SKM-1 (cell line): ENCODE data around the gene ATXN3.
"Not testable (repeated sequence)": the region's sequence is repeated elsewhere in the genome, so short reads cannot be mapped to it uniquely, and the experiment has no call there.

Experiments used
- DNase-seq: peaks from one replicate; lab custom pipeline; 2025; ENCODE audit not compliant: unreplicated experiment; lab: John Stamatoyannopoulos, UW

The ATXN3 gene

DNA sequence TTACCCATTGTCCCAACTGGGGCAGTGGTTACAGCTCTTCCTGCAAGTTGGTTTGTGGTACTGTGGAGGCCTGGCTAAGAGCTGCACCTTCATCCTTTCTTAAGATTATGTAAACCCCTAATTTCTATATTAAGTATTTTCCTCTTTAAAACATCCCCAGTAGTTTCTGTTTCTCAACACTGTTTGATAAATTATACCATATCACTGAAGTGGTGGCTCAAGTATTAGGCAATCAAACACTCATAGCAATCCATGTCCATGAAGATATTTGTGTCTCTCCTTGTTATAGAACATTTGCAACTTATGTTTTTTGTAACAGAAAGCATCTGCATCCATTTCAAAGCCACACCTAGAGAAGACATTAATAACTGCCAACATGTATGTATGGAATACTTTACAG lies 31.8 kb downstream of the ATXN3 start:
- DNase-seq: no peak

DNA sequence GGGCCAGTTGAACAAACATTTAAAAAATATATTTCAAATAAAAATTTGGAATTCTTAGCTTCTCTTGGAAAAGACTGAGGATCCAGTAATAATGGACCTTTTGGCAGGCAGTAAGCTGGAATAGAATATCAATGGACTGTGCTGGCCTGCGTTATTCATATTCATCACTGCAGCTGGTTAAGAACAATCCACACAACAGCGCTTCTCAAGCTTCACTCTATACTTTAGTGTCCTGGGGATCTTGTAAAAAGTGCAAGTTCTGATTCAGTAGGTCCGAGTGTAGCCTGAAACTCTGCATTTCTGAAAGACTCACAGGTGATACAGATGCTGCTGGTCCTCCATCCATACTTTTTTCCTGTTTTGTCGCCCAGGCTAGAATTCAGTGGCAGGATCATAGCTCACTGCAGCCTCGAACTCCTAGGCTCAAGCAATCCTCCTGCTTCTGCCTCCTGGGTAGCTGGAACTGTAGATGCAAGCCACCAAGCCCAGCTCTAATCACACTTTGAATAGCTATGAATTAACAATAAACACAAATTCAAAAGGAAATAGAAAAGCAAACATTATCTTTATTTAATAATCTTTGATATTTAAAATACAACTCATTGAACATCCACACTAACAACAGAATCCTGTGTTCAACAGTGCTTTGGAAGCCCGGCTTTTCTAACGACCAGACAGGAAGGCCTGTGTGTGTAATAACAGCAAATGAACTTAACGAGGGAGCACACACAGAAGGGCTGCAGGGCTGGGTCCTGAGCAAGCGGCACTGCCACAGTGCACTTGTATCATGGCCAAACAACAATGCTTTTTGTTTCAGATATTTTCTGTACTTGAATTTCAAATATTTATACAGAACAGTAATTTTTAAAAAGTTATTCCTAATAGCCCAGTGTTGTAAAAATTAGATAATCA lies 48.1 kb downstream of the ATXN3 start:
- DNase-seq: no peak

DNA sequence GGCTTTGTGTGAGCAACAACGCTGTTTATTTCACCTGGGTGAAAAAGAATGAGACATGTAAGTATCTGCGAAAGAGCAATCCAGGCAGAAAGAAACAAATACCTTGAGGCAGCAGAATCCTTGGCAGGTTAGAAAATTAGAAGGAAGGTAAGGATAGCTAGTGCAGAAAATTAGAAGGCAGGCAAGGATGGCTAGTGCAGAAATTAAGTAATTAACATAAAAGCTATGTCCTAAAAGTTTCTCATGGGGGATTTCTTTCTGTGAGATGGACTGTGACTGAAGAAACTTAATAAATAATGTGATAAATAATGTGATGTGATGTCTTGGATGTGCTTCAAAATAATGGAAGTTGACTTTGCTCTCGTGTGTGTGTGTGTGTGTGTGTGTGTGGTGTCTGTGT lies 56.6 kb downstream of the ATXN3 start:
- DNase-seq: no peak

DNA sequence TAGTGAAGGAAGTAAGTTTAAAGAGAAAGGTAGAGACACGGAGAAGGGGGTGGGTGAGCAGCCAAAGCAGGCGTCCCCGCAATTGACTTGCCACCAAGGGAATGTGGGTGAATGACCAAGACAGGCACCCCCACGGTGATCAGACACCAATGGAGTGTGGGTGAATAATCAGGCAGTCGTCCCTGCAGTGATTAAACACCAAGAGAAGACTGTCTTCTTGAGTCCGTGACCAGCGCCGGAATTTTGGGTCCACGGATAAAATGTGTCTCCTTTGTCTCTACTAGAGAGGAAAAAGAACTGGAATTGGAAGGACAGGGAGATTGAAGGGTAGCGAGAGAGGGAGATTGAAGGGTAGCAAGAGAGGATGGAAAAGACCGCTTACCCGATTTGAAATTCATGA lies 57.2 kb downstream of the ATXN3 start:
- not testable (repeated sequence) for DNase-seq

DNA sequence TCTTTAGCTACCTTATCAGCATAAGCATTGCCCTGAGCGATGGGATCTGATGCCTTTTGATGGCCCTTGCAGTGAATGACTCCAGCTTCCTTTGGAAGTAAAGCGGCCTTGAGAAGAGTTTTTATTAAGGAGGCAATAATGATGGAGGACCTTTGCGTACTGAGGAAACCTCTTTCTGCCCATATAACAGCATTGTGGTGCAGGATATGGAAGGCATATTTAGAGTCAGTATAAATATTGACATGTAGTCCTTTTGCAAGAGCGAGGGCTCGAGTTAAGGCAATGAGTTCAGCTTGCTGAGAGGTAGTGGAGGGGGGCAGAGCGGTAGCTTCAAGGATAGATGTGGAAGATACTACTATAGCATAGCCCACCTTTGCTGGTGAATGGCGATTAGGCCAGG lies 60.5 kb downstream of the ATXN3 start:
- DNase-seq: not testable (repeated sequence)

DNA sequence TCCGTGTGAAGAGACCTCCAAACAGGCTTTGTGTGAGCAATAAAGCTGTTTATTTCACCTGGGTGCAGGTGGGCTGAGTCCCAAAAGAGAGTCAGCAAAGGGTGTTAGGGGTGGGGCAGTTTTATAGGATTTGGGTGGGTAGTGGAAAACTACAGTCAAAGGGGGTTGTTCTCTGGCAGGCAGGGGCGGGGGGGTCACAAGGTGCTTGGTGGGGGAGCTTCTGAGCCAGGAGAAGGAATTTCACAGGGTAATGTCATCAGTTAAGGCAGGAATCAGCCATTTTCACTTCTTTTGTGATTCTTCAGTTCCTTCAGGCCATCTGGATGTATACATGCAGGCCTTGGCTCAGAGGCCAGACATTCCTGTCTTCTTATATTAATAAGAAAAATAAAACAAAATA lies 64.6 kb downstream of the ATXN3 start:
- DNase-seq: not testable (repeated sequence)

DNA sequence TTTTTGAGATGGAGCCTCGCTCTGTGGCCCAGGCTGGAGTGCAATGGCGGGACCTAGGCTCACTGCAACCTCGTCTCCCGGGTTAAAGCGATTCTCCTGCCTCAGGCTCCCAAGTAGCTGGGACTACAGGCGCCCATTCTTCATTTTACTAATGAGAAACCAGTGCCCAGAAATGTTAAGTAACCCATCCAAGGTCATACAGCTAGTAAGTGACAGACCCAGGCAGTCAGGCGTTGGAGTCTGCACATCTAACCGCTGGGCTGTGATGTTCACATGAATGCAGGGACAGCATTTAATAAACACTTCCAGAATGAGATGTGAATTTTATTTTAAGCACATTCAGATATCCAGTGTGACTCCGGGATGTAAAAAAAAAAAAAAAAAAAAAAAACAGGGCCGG lies 65.2 kb downstream of the ATXN3 start:
- DNase-seq: no peak

DNA sequence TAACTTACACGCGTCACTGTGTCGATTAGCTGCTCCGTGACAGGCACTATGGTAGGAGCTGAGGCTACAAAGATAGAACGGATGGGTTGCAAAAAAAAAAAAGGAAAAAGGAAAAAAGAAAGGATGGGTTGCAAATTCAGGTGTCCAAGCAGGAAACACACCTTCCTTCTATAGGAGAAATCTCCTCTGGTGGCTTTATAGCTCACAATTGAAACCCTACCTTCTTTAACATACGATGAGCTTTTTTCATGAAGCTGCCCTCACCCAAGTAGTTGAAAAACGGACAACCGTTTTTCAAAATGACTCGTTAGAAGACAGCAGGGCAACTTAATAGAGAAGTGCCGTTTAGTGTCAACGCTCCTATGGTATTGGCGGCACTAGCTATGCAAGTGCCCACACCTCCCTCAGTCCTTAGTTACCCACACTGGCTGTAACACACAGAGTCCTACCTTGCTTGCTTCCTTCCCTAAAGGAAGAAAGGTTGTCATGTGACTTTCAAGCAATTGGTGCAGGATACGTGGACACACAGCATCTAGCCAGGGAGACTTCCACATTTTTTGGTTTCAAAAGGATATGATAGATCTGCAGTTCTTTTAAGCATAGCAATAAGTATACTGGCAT lies 65.8 kb downstream of the ATXN3 start:
- no peak for DNase-seq

DNA sequence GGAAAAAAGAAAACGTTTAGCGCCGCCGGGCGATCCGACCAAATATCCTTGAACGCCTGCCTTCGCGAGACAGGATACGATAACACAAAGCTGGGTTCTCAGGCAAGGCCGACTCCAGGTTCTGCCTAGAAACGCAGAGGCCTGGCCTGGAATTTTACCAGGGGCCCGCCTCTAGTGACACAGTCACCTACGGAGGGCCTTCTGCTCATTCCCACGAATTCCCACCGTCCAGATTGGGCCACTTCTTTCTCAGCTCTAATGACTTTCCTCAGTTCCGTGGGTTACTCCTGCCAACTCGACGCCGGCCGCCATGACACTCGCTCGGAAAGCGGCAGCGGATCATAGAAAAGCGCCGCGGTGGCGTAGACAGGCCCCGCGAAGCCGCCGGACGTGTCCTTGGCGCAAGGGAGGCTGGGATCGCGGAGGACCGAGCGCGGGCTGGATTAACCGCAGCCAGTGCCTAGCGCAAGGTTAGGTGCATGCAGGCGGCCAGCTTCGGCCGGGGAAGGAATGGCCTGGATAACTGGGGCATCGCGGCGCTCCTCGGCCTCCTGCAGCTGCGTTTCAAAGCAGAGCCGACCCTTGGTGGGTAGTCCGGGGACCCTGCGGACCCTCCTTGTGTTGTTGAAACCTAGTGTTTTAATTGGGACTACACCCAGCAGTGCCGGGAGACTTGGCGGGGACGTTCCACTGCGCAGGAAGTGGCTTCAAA lies 66.5 kb downstream of the ATXN3 start, which contains the start of gene TRIP11:
Gene TRIP11 (minus strand): TSS at position 341 of the 712 bp plus-strand sequence. CDS start 374 bp downstream, outside the sequence.
- DNase-seq: peak; percentile 72

DNA sequence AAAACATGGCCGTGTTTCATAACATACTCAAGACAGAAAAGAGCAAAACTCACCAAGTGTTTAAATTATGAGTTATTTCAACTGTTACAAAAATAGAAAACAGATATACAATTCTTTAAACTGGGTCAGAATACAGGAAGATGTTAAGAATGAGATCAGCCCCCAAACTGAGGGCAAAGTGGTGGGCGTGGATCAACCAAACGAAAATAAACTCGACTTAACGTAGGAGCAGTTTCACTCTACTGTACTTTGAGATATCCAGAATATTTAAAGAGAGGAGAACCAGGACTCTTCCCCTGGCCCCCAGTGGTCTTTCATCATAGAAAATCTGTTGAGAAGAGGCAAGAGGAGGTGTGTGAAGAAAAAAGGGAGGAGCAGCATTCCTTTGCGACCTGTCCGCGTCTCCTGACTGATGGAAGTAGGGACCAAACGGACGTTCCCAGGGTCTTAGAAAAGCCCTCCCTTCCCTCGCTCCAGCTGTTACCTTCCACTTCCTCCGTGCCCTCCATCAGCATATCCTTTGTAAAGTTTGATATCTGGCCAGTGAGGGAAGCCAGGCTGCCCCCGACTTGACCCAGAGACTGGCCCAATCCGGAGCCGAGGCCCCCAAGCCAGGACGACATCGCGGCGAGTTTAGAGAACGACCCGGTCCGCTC lies 67.2 kb downstream of the ATXN3 start:
- DNase-seq: no peak

DNA sequence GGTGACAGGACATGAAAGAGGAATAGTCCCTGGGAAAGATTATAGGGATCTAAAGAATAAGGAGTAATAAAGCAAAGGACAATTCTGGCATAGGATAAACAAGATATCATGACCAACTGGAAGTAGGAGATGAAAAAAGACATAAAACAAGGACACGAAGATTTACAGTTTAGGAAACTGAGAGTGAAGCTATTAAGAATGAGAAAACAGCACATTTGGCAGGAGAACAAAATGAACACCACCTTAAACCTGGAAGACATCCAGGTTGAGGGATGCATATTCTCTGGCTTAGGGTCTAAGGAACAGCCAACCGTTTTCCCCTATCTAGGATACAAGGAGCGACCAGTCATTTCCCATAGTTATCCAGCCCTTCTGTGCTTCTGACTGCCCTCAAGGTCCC lies 68.4 kb downstream of the ATXN3 start:
- no peak for DNase-seq

DNA sequence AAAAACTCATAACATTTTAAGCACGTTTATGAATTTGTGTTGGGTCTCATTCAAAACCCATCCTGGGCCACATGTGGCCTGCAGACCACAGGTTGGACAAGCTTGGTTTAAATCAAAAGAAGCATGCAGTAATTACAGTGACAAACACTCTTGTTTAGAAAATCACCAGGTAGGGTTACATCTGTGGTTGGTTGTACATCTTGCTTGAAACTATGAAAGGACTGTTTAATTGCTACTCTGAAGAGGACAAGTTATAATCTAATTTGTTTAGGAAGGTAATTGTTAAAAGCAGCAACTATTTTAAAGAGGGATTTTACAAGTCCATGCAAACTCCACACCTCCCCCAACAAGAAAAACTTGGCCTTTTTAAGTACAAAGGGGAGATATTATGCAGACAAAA lies 70.5 kb downstream of the ATXN3 start:
- DNase-seq: no peak

DNA sequence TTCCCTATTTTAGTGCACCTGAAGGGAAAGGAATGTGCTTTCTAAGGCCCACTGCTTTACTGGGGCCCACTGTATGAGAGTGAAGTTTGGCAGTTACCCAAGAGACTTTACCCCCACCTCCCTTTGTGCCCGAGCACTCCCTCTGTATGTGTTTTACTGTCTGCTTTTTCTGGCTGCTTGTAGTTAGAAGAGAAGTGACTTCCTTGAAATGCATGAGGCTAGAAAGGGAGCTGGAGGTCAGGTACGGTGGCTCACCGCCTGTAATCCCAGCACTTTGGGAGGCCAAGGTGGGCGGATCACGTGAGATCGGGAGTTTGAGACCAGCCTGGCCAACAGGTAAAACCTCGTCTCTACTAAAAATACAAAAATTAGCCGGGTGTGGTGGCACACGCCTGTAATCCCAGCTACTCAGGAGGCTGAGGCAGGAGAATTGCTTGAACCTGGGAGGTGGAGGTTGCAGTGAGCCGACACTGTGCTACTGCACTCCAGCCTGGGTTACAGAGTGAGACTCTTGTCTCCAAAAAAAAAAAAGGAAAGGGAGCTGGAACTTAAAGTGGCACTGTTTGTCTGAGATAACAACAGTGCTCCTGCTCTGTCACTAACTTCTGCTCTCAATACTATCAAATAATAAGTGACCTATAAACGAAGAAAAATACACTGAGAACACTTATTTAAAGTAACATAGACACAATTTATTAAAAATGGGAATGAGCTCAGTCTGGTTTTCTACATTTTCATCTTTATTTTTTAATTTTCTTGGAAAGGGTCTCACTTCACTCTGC lies 72.3 kb downstream of the ATXN3 start:
- DNase-seq: no peak

DNA sequence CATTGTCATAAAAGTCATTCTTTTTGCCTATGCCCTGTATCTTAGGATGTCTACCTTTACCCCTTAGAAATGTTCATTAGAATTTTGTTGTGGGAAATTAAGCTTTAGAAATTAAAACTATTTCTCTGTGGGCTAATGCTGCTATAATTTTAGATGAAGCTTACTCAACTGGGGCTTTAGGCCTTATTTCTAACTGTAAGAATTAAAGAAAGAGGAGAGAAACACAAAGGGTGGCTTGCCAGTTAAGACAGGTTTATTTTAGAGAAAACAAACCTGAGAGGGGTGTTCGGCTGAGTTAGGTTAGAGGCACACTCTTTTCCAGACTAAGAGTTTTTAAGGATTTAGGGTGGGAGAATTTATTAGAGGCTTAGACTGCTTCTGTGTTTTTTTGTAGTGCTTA lies 72.9 kb downstream of the ATXN3 start:
- DNase-seq: no peak

DNA sequence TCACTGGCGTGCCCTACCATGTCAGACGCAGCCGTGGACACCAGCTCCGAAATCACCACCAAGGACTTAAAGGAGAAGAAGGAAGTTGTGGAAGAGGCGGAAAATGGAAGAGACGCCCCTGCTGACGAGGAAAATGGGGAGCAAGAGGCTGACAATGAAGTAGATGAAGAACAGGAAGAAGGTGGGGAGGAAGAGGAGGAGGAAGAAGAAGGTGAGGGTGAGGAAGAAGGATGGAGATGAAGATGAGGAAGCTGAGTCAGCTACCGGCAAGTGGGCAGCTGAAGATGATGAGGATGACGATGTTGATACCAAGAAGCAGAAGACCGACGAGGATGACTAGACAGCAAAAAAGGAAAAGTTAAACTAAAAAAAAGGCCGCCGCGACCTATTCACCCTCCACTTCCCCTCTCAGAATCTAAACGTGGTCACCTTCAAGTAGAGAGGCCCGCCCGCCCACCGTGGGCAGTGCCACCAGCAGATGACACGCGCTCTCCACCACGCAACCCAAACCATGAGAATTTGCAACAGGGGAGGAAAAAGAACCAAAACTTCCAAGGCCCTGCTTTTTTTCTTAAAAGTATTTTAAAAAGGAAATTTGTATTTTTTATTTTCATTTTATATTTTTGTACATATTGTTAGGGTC lies 79.7 kb downstream of the ATXN3 start:
- no peak for DNase-seq

DNA sequence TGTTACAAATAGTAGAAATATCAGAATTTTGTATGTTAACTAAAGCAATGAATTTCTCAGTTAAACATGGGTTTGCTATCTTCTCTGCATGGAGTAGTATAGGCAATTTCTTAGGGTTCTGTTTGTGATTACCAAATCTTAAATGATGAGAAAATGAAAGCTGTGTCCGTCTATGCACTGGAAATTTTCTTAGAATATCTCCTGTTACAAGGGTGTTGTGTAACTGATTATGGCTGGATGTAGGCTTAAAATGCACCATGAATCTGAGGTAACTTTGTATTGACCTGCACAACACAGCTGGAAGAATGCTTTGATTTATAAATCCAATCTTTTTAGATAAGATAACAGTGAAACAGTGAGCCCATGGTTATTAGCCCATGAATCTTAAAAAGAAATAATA lies 84.3 kb downstream of the ATXN3 start:
- no peak for DNase-seq

DNA sequence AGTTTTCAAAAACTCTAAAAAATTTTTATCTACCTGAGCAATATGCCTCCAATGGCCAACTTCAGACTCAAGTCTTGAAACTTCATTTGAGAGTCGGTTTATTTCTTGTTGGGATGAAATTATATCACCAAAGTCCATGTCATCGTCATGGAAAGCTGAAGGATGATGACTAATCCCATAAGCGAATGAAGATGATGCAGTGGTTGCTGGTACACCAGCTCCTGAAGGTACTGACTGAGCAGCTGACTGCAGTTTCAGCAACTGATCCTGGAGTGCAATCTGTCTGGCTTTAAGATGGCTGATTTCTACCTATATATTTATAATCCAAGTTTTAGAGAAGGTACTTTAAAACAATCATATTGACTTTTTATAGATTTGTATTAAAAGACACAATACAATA lies 84.9 kb downstream of the ATXN3 start:
- DNase-seq: no peak

DNA sequence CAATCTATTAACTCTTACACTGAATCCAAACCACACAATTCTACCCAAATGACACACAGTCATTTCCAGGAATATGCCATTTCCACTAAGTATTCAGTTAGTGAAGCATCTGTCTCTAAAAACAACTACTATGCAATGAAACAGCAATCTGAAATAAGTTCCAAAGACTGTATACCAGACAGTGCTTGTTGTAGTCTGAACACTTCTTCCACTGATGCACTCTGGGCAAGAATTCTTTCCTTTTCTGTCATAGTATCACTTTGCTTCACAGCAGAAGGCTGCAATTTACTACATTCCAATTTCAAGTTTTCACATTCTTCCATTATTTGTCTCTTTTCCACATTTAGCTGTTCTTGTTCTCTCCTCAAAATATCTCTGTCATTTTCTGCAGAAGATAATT lies 92.3 kb downstream of the ATXN3 start:
- no peak for DNase-seq

DNA sequence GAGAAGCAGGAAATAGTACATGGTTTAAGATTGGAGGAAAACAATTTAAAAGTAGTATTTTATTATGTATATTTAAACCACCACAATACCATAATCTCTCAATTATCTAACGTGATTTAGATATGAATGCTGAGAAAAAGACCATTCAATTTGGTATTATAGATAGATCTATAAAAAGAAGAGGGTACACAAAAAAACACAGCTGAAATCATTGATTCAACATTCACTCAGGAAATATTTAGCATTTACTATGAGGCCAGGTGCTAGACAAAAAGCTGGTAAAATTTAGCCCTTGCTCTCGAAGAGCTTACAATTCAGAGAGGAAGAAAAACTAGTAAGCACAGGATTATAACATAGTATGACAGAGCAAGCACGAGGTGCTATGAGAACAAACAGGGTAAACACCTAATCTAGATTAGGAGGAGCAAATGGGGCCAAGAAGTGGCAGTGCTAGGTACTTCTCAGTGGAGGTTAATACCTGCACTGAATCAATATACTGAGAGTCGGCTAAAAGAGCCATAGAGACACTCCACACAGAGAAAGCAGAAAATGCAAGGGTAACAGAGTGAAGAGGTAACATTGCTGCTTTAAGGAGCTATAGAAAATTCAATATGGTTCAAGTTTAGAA lies 94.1 kb downstream of the ATXN3 start:
- no peak for DNase-seq

DNA sequence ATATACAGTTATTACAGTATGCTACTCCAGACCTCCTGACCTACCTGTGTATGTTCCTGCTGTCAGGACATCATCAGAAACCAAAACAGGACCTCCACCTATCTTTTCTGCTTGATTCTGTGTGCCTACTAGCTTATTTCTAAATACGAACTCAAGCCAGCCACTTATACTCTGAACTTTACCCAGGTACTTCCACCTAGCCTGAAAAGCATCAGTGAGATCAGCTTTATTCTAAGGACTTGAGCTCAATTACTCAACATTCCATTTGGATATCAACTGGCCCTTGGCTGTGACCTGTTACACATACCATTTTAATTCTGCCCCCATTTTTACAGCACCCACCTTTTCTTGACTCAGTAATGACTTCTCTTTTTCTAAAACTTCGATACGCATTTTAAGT lies 95.7 kb downstream of the ATXN3 start:
- DNase-seq: no peak
